HG03108 (cell line): ENCODE measurements around the gene FFAR1.
A peak's percentile ranks its signal among the peaks of the same experiment; 100 is the strongest.
"Not testable (repeated sequence)": the region's sequence is repeated elsewhere in the genome, so short reads cannot be mapped to it uniquely, and the experiment has no call there.

Source experiments
- ATAC-seq: cut with Tn5 transposase; IDR thresholded peaks from one replicate; pipeline ENCODE4 v1.9.1; 2021; ENCODE audit warnings: moderate library complexity; ENCODE audit not compliant: unreplicated experiment

FFAR1 gene

GRCh38 chr19:35341006-35341405 lies 6.7 kb upstream of the FFAR1 start:
- ATAC-seq = no peak

DNA sequence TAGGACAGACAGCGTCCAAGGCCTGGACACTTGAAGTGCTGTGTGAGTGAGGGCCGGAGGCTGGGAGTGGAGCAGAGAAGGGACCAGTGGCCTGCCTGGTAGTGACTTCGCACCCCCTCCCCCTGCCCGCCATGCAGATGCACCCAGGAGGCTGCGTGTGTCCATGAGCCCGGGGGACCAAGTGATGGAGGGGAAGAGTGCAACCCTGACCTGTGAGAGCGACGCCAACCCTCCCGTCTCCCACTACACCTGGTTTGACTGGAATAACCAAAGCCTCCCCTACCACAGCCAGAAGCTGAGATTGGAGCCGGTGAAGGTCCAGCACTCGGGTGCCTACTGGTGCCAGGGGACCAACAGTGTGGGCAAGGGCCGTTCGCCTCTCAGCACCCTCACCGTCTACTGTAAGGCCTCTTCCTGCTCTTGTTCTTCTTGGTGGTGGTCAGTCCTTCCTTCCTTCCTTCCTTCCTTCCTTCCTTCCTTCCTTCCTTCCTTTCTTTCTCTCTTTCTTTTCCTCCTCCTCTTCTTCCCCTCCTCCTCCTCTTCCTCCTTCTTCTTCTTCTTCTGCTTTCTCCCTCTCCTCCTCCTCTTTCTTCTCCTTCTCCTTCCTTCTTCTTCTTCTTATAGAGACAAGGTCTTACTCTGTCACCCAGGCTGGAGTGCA lies 6.0 kb upstream of the FFAR1 start:
- no peak for ATAC-seq

DNA sequence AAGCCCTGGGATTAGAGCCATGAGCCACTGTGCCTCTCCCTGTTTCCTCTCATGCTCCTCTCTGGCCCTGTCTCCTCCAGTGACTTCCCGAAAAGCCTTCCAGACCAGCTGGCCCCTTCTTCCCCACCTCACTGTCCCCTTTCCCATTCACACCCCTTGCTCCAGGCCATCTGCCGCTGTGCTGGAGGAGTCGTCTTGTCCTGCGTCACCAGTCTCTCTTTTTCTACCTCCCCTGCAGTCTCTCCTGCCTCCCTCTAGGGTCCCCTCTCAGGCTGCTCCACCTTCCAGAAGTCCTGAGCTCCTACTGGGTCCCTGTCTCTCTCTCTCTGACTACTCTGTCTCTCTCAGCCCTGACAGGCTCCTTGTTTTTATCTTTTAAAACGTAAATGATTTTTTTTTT lies 5.3 kb upstream of the FFAR1 start:
- ATAC-seq = no peak

DNA sequence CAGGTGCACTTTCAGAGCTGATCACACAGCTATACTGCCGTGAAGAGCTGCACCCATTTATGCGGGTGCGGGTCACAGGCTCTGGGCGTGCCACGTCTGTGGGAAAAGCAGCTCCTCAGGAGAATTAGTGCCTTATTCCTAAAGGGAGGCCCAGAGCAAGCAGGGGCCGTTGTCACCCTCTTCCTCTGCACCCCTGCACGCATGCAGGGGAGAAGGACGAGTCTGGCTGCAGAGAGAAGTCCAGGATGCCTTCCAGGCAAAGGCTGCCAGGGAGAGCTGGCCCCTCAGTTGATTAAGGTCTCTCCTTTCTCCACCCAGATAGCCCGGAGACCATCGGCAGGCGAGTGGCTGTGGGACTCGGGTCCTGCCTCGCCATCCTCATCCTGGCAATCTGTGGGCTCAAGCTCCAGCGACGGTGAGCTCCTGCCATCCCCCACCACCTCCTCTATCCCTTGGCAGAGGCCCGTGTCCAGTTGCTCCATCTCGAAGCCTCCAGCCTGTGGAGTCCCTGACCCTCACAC lies 3.1 kb upstream of the FFAR1 start:
- ATAC-seq = no peak

DNA sequence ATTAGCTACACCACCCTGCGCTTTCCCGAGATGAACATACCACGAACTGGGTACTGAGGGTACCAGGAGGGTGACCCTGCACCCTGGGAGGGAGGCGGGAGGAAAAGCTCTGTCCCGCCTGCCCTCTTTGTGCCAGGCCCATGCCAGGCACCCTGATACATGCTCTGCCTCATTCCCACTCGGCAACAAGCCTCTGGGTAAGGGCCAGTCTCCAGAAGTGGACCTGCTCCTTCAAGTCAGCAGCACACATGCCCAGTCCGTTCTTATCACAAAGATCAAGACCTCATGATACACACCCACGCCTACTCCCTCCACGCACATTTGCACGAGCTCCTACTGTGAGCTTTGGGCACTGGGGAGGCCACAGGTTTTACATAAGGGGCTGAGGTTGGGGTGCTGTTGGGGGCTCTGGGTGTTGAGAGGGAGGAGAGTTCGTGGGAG lies 2.0 kb upstream of the FFAR1 start:
- ATAC-seq = no peak

DNA sequence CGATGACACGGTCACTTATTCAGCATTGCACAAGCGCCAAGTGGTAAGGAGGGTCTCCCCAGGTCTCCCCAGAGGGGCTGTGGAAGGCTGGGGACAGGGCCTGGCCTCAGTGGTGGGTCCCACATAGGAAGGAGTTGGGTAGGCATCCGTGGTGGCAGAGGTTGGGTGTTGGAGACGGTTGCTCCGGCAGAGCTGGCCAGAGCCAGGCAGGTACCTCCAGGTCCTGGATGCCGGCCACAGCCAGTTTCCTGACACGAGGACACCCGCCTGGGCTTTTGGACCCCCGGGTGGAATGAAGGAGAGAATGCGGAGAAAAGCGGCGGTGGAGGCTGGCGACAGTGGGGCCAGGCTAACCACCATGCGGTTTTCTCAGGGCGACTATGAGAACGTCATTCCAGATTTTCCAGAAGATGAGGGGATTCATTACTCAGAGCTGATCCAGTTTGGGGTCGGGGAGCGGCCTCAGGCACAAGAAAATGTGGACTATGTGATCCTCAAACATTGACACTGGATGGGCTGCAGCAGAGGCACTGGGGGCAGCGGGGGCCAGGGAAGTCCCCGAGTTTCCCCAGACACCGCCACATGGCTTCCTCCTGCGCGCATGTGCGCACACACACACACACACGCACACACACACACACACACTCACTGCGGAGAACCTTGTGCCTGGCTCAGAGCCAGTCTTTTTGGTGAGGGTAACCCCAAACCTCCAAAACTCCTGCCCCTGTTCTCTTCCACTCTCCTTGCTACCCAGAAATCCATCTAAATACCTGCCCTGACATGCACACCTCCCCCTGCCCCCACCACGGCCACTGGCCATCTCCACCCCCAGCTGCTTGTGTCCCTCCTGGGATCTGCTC lies 1.3 kb upstream of the FFAR1 start:
- ATAC-seq = peak; percentile 26

GRCh38 chr19:35347930-35348298 lies 212 bp downstream of the FFAR1 start:
- no peak for ATAC-seq

DNA sequence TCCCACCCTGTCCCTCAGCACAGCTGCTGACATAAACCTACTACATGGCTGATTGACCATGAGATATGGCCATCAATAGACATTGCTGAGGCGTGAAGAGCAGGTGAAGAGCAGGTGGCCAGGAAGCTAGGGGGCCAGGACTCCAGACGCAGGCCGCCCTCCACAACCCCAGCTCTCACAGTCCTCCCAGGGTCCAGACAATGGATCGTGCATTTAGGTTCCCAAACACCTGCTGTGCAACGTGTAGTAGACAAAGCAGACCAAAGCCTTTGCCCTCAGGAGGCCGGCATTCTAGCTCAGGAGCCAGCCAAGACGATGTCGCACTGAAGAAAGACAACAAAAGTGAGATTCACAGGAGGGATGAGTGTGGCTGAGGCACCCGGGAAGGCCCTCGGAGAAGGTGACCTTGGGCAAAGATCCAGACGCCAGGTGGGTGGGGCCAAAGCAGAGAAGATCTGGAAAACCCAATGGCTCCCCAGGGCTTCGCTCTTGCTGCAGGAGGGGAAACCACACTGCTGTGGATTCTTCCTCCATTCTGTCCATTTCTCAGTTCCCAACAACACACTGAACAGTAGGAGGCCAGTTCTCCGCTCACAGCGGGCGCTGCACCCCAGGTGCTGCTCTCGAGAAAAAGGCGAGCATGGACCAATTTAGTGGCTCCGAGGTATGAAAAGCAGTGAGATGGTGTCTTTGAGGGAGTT lies 1.4 kb downstream of the FFAR1 start:
- ATAC-seq = no peak

- no peak for ATAC-seq
Observed at GRCh38 chr19:35349614-35350521, 2.2 kb downstream of the FFAR1 start.

DNA sequence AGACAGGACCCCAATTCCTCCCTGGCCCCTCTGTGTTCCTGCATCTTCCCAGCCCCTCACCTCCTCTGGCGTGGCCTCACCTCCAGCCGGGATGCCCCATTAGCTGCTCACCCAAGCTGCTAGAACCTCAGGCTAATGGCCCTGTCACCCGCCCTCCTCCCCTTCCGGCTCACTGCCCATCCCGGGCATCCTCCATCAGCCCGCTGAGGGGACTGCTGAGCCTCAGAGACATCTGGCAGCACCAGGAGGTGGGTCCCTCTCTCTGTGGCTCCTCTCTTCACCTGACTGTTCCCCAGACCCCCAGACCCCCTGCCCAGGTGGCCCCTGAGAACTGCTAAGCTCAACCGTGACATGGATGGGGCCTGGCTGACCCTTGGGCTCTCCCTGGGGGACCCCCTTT lies 2.9 kb downstream of the FFAR1 start:
- no peak for ATAC-seq

- no peak for ATAC-seq
Observed at GRCh38 chr19:35351411-35352176, 3.9 kb downstream of the FFAR1 start.

- no peak for ATAC-seq
Observed at GRCh38 chr19:35352177-35352447, 4.4 kb downstream of the FFAR1 start.

DNA sequence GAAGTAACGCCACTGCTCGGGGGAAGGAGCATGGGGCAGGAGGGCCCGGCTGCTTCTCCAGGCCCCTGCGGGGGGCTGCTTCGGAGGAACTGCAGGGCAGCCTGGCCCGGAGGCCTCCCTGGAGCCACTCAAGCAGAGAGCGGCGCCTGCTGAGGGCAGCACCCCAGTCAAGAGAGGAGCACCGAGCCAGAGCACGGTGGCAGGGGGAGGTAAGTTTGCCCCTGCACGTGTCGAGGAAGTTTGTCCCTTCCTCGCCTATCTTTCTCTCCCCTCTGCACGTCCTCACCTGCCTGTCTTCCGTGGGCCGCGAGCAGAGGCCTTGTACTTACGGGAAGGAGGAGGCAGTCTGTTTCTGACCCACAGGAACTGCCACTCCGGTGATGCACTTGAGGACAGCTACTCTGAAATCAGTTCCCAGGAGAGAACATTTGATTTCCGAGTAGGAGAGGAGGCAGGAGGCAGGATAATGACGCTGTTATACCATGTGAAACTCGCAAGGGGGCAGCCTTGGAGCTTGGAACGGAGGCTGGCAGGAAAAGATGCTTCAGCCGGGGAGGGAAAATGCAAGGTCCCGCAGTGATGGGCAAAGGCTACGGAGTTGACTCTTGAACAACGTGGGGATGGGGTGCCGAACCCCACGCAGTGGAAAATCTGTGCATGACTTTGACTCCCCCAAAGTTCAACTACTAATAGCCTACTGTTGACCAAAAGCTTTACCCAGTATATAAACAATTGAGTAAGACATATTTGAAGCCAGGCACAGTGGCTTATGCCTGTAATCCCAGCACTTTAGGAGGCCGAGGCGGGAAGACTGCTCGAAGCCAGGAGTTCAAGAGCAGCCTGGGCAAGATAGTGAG lies 5.0 kb downstream of the FFAR1 start:
- ATAC-seq = no peak

GRCh38 chr19:35353635-35354034 lies 5.9 kb downstream of the FFAR1 start:
- no peak for ATAC-seq

DNA sequence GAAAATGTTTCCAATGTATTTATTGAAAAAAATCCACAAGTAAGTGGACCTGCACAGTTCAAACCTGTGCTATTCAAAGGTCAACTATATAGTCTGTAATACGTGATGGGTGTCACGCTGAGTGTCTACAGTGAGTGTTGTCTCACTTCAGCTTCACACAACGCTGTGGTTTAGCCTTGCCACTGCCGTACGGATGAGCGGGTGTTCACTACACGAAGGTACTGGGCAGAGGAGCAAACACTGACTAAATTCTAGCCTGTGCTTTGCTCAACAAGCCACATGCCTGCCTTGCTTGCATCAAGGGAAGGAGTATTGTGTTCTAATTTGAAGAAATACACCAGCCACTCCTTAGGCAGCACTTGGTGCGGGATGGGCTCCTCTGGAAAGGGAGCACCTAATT lies 7.2 kb downstream of the FFAR1 start:
- ATAC-seq = no peak

- ATAC-seq = no peak
Observed at GRCh38 chr19:35355791-35356460, 8.2 kb downstream of the FFAR1 start.

DNA sequence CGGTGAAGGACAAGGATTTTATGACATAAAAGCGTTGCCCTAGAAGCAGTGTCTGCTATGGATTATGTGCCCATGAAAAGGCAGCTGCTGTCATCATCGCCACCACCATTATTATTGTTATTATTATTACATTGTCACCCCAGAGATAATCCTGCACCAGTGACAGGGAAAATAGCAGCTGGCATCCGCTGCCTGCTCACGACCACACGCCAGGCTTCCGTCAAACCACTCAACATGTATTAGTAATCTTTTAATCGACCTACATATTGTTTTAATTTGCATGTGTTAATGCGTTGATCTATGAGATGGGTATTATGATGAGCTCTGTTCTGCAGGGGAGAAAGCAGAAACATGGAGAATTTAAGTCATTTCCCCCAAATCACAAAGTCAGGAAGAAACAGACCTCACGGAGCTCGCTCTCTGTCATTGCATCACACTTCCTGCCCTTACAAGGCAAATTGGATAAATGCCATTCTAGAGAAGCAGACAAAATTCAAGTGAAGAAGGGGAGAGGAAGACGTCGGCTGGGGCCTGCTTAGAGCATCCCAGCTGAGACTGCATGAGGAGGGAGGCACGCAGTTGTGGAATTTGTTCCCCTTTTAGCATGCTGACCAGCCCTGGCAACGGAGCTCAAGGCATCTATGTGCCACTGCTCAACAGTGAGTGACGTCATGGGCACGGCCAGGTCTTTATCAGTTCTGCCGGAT lies 10.3 kb downstream of the FFAR1 start, which contains the start of gene FFAR3:
TSS of gene FFAR3 (plus strand) at position 594 of the 707 bp plus-strand sequence. CDS start 431 bp downstream, outside the sequence.
- ATAC-seq = no peak

DNA sequence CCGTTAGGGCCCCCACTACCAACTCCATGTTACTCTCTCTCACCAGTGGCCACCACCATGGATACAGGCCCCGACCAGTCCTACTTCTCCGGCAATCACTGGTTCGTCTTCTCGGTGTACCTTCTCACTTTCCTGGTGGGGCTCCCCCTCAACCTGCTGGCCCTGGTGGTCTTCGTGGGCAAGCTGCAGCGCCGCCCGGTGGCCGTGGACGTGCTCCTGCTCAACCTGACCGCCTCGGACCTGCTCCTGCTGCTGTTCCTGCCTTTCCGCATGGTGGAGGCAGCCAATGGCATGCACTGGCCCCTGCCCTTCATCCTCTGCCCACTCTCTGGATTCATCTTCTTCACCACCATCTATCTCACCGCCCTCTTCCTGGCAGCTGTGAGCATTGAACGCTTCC lies 11.1 kb downstream of the FFAR1 start:
- not testable (repeated sequence) for ATAC-seq
